MM.1S (cell line): Measurements from ENCODE around the gene RFXANK.

Experiments
- EZH2 ChIP-seq: fragments of 300-600 bp; sonication (generic); optimal IDR thresholded peaks from 2 replicates; pipeline ENCODE3; 2017; ENCODE audit warnings: low read depth, mild to moderate bottlenecking, antibody characterized with exemption, low read length, mixed read lengths
- EZH2phosphoT487 ChIP-seq: fragments of 300-600 bp; sonication (generic); IDR thresholded peaks from 2 replicates; pipeline ENCODE4 v1.6.1; 2018; ENCODE audit warnings: antibody characterized with exemption, low read length
- TF ChIP-seq, protein P1 (sequence below): fragments of 300-600 bp; sonication (generic); IDR thresholded peaks from 2 replicates; pipeline ENCODE4 v1.5.1; 2016; ENCODE audit warnings: antibody characterized with exemption, low read length, mixed read lengths

- TF ChIP-seq, protein P1, sequence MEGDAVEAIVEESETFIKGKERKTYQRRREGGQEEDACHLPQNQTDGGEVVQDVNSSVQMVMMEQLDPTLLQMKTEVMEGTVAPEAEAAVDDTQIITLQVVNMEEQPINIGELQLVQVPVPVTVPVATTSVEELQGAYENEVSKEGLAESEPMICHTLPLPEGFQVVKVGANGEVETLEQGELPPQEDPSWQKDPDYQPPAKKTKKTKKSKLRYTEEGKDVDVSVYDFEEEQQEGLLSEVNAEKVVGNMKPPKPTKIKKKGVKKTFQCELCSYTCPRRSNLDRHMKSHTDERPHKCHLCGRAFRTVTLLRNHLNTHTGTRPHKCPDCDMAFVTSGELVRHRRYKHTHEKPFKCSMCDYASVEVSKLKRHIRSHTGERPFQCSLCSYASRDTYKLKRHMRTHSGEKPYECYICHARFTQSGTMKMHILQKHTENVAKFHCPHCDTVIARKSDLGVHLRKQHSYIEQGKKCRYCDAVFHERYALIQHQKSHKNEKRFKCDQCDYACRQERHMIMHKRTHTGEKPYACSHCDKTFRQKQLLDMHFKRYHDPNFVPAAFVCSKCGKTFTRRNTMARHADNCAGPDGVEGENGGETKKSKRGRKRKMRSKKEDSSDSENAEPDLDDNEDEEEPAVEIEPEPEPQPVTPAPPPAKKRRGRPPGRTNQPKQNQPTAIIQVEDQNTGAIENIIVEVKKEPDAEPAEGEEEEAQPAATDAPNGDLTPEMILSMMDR, result no peak
- TF ChIP-seq EZH2phosphoT487 (no peak), EZH2 (no peak)
Observed at GRCh38 chr19:19230999-19231398, 38.9 kb downstream of the RFXANK start.
